Lower leg skin (tissue), 3 donors: ENCODE data around the gene SORD.

ENCODE experiments used
- CTCF ChIP-seq, 3 donors: fragments of 450-650 bp; IDR thresholded peaks; one replicate each; pipeline ENCODE4 v1.5.1; 2016; ENCODE audit warnings: antibody characterized with exemption in 3 of 3, mild to moderate bottlenecking in 3 of 3, moderate library complexity in 2 of 3
- POLR2A ChIP-seq, 2 donors: fragments of 450-650 bp; IDR thresholded peaks; one replicate each; pipeline ENCODE4 v1.6.1; 2016 to 2017; ENCODE audit warnings: antibody characterized with exemption in 2 of 2, mild to moderate bottlenecking in 1 of 2, moderate library complexity in 1 of 2

- TF ChIP-seq POLR2A (IDR thresholded peaks at IDR 0.05) (no peak), CTCF (IDR thresholded peaks at IDR 0.05) (no peak)
Observed at GRCh38 chr15:44999105-44999504, 23.9 kb upstream of the SORD start.
